NB4 (cell line): ENCODE measurements around the gene EVI5.

Source experiments
- CTCF ChIP-seq: IDR thresholded peaks from one replicate; pipeline ENCODE4 v1.5.1; 2012; ENCODE audit warnings: low read depth, low read length
- MAX ChIP-seq: IDR thresholded peaks from 2 replicates; pipeline ENCODE4 v1.6.1; 2011; ENCODE audit warnings: low read depth, low read length
- POLR2A ChIP-seq: IDR thresholded peaks from 2 replicates; pipeline ENCODE4 v1.6.1; 2011; ENCODE audit warnings: mild to moderate bottlenecking; ENCODE audit not compliant: insufficient read length; ENCODE audit errors: extremely low read depth

- TF ChIP-seq CTCF: no peak
- no peak for TF ChIP-seq POLR2A
- TF ChIP-seq MAX: no peak
Measured at GRCh38 chr1:92478393-92478792, 306.5 kb downstream of the EVI5 start.
